IMR-90 (cell line): Measurements from ENCODE around the gene GRM8. TPM values are rescaled to one million over a fixed set of nuclear protein-coding genes. Genes with fewer than 3 reads are reported as not detected.

Source experiments
- ATAC-seq: fragments of 200-7000 bp; cut with Tn5 transposase; 2 replicates; pipeline ENCODE4 v1.9.1; 2020; ENCODE audit warnings: low read depth, mild to moderate bottlenecking, moderate library complexity
- BruUV-seq: library from RNA; stranded (reverse); fragments of 400-500 nt; replicated peaks from 2 replicates; lab custom pipeline; 2021; lab: Mats Ljungman, UMichigan
- CTCF ChIA-PET: fragments of 300-600 bp; formaldehyde crosslinking; extraction: SDS; loops from one replicate; lab custom pipeline; 2021; ENCODE audit warnings: antibody characterized with exemption; lab: Yijun Ruan, JAX
- POLR2A ChIA-PET: fragments of 300-600 bp; sonication (Branson Sonifier 250); formaldehyde crosslinking; loops from one replicate; lab custom pipeline; 2022; ENCODE audit warnings: antibody characterized with exemption; ENCODE audit not compliant: unreplicated experiment; lab: Charles Lee
- DNase-seq: peaks from one replicate; pipeline ENCODE4 v3.0.0; 2013
- H2AFZ ChIP-seq: replicated peaks from 2 replicates; pipeline ENCODE3; 2013; ENCODE audit warnings: low read length, mild to moderate bottlenecking; ENCODE audit not compliant: poor library complexity
- H2AK5ac ChIP-seq: 2 replicates; pipeline ENCODE4 v1.6.1; 2013; ENCODE audit warnings: low read depth, low read length, inconsistent platforms
- H2AK9ac ChIP-seq: replicated peaks from 2 replicates; pipeline ENCODE3; 2013; ENCODE audit warnings: mild to moderate bottlenecking, low read depth, low read length, moderate library complexity; ENCODE audit not compliant: poor library complexity
- H2BK120ac ChIP-seq: 2 replicates; pipeline ENCODE4 v1.6.1; 2013; ENCODE audit warnings: low read depth, low read length, inconsistent platforms
- H2BK15ac ChIP-seq: 3 replicates; pipeline ENCODE4 v1.6.1; 2013; ENCODE audit warnings: low read depth, low read length, inconsistent platforms
- H2BK20ac ChIP-seq: 2 replicates; pipeline ENCODE4 v1.6.1; 2013; ENCODE audit warnings: low read depth, mild to moderate bottlenecking, inconsistent platforms, low read length, moderate library complexity
- H2BK5ac ChIP-seq: 2 replicates; pipeline ENCODE4 v1.6.1; 2013; ENCODE audit warnings: mild to moderate bottlenecking, low read depth, low read length, inconsistent platforms; ENCODE audit not compliant: poor library complexity, severe bottlenecking
- H3K14ac ChIP-seq: replicated peaks from 2 replicates; pipeline ENCODE4 v1.6.1; 2013; ENCODE audit warnings: low read depth, low read length, inconsistent platforms
- H3K18ac ChIP-seq: 2 replicates; pipeline ENCODE4 v1.6.1; 2013; ENCODE audit warnings: low read depth, low read length, control low read depth
- H3K23ac ChIP-seq: 2 replicates; pipeline ENCODE4 v1.6.1; 2013; ENCODE audit warnings: low read depth, low read length, inconsistent platforms
- H3K27ac ChIP-seq: 2 replicates; pipeline ENCODE4 v1.5.1; 2013; ENCODE audit warnings: mild to moderate bottlenecking, control low read depth, low read length; ENCODE audit not compliant: insufficient read depth
- H3K27me3 ChIP-seq: 2 replicates; pipeline ENCODE4 v1.6.1; 2013; ENCODE audit warnings: low read length; ENCODE audit not compliant: control insufficient read depth, insufficient read depth
- H3K36me3 ChIP-seq: 2 replicates; pipeline ENCODE4 v1.6.1; 2013; ENCODE audit warnings: low read length, mixed read lengths; ENCODE audit not compliant: control insufficient read depth, insufficient read depth
- H3K4ac ChIP-seq: 2 replicates; pipeline ENCODE4 v1.6.1; 2013; ENCODE audit warnings: low read depth, low read length, inconsistent platforms
- H3K4me1 ChIP-seq: 2 replicates; pipeline ENCODE4 v1.6.1; 2013; ENCODE audit warnings: low read length, mixed read lengths; ENCODE audit not compliant: control insufficient read depth, insufficient read depth
- H3K4me2 ChIP-seq: 2 replicates; pipeline ENCODE4 v1.6.1; 2013; ENCODE audit warnings: low read depth, mild to moderate bottlenecking, control low read depth, low read length, moderate library complexity
- H3K4me3 ChIP-seq: 2 replicates; pipeline ENCODE4 v1.5.1; 2013; ENCODE audit warnings: low read depth, mild to moderate bottlenecking, control low read depth, low read length, moderate library complexity; ENCODE audit not compliant: insufficient read depth
- H3K56ac ChIP-seq: 2 replicates; pipeline ENCODE4 v1.6.1; 2013; ENCODE audit warnings: low read length, inconsistent platforms; ENCODE audit not compliant: insufficient read depth; ENCODE audit errors: extremely low read depth
- H3K79me1 ChIP-seq, 2 experiments: 2 replicates each; pipeline ENCODE4 v1.6.1; 2013; ENCODE audit warnings: low read length in 2 of 2, inconsistent platforms in 1 of 2, low read depth in 1 of 2
- H3K9ac ChIP-seq: 2 replicates; pipeline ENCODE4 v1.6.1; 2013; ENCODE audit warnings: low read depth, low read length, control low read depth
- H3K9me1 ChIP-seq: 2 replicates; pipeline ENCODE4 v1.6.1; 2013; ENCODE audit warnings: low read length, inconsistent platforms; ENCODE audit not compliant: insufficient read depth
- H3K9me3 ChIP-seq: 2 replicates; pipeline ENCODE4 v1.6.1; 2013; ENCODE audit warnings: low read length; ENCODE audit not compliant: control insufficient read depth, insufficient read depth
- H4K20me1 ChIP-seq: 2 replicates; pipeline ENCODE4 v1.6.1; 2013; ENCODE audit warnings: low read length, inconsistent platforms; ENCODE audit not compliant: insufficient read depth
- H4K5ac ChIP-seq: 2 replicates; pipeline ENCODE4 v1.6.1; 2013; ENCODE audit warnings: mild to moderate bottlenecking, low read depth, low read length, control low read depth
- H4K8ac ChIP-seq, 2 experiments: 2 replicates each; pipeline ENCODE4 v1.6.1; 2013; ENCODE audit warnings: low read depth in 2 of 2, low read length in 2 of 2, control low read depth in 1 of 2, inconsistent platforms in 1 of 2
- H4K91ac ChIP-seq: 2 replicates; pipeline ENCODE4 v1.6.1; 2013; ENCODE audit warnings: low read depth, low read length, inconsistent platforms; ENCODE audit not compliant: insufficient read depth
- CTCF ChIP-seq: conservative IDR thresholded peaks from 2 replicates; pipeline ENCODE4 v1.5.1; 2012; ENCODE audit warnings: mild to moderate bottlenecking, low read depth, low read length, improper control_type of control experiment
- FOS ChIP-seq: fragments of 150-350 bp; IDR thresholded peaks from 2 replicates; pipeline ENCODE4 v1.6.1; 2016; ENCODE audit warnings: low read depth, low read length
- NFE2L2 ChIP-seq: fragments of 150-350 bp; IDR thresholded peaks from 2 replicates; pipeline ENCODE4 v1.6.1; 2016; ENCODE audit warnings: low read depth, mild to moderate bottlenecking, low read length
- RCOR1 ChIP-seq: IDR thresholded peaks from 2 replicates; pipeline ENCODE4 v1.6.1; 2012; ENCODE audit warnings: mild to moderate bottlenecking, low read length, improper control_type of control experiment; ENCODE audit not compliant: insufficient replicate concordance
- WGBS, 2 experiments: methylation state at CpG; one replicate each; pipeline versions ENCODE4 v1.1.5 to v1.1.7; 2013; ENCODE audit warnings: missing lambda C conversion rate in 2 of 2; ENCODE audit not compliant: insufficient read length in 1 of 2; ENCODE audit errors: extremely low coverage in 2 of 2; 5-methylcytosine and 5-hydroxymethylcytosine counted together
- dilution Hi-C: fragments of 300-500 bp; cut with HindIII; formaldehyde crosslinking; loops from one replicate; pipeline ENCODE4 v1.14.3; 2018; ENCODE audit warnings: low sequenced_read_pairs; ENCODE audit not compliant: unreplicated experiment
- in situ Hi-C: fragments of 300-500 bp; cut with MboI; formaldehyde crosslinking; loops from 3 replicates; pipeline ENCODE4 v1.14.3; 2019; ENCODE audit warnings: low sequenced_read_pairs, inconsistent platforms, mixed read lengths
- intact Hi-C: fragments of 100-400 bp; cut with micrococcal nuclease; formaldehyde crosslinking; loops from 2 replicates; pipeline ENCODE4 v1.10.0; 2022
- polyA plus RNA-seq, 3 experiments: library from polyadenylated mRNA; depleted of rRNA; stranded (reverse); fragments of >200 nt; gene quantifications; 2 replicates each; pipeline ENCODE4 v1.2.3, GENCODE V29; 2012; ENCODE audit warnings: low replicate concordance in 1 of 3
- total RNA-seq: library from RNA; depleted of rRNA; stranded (reverse); fragments of >200 nt; gene quantifications from 2 replicates; pipeline ENCODE4 v1.2.3, GENCODE V29; 2012

Gene GRM8
- total and polyA plus RNA-seq, 2 of the 4 experiments (the other 2 are of a cell fraction): not detected

- H3K36me3 ChIP-seq: no peaks in the 10 kb centered on the region
- intact Hi-C loops (no loop called here), in situ Hi-C loops (no loop called here), dilution Hi-C loops (no loop called here)
- H2BK20ac ChIP-seq: no peak overlapping the region
- H3K14ac ChIP-seq: no peak overlapping the region
- no peak overlapping the region for H3K18ac ChIP-seq
- ATAC-seq: no peak
- H2AK9ac ChIP-seq: no peak overlapping the region
- POLR2A ChIA-PET: no interaction called here
- no peak overlapping the region for H3K4me2 ChIP-seq
- no peak overlapping the region for H3K4ac ChIP-seq
- H3K79me1 ChIP-seq: no peaks in the 10 kb centered on the region
- H4K91ac ChIP-seq: no peak overlapping the region
- no peak overlapping the region for H4K5ac ChIP-seq
- no peaks in the 10 kb centered on the region for H4K20me1 ChIP-seq
- H3K4me1 ChIP-seq: no peaks in the 10 kb centered on the region
- no peak overlapping the region for H3K9ac ChIP-seq
- peaks cover 2% of the 10 kb centered on the region; the same call in 1 of the 2 replicates for H3K9me3 ChIP-seq
- TF ChIP-seq RCOR1 (no peak), NFE2L2 (no peak), FOS (no peak), CTCF (no peak)
- H3K27ac ChIP-seq: no peak overlapping the region
- CTCF ChIA-PET: no interaction called here
- H3K9me1 ChIP-seq: no peaks in the 10 kb centered on the region
- H2BK15ac ChIP-seq: no peak overlapping the region
- BruUV-seq: no TSS peak
- no peak overlapping the region for H2AFZ ChIP-seq
- no CpG with 5 or more reads among the region's 2 CpGs for WGBS, 2 experiments
- H3K4me3 ChIP-seq: no peak overlapping the region
- H3K23ac ChIP-seq: no peak overlapping the region
- no peak overlapping the region for H4K8ac ChIP-seq
- no peaks in the 10 kb centered on the region for H3K27me3 ChIP-seq
- no peak overlapping the region for H2BK120ac ChIP-seq
- H2AK5ac ChIP-seq: no peak overlapping the region
- DNase-seq: no peak
- H2BK5ac ChIP-seq: no peak overlapping the region
- H3K56ac ChIP-seq: no peak overlapping the region
Measured at GRCh38 chr7:127194571-127194970, 58.2 kb downstream of the GRM8 start.
